ENCODE measurements around the gene COL5A1.
A peak's percentile ranks its signal among the peaks of the same experiment; 100 is the strongest.

The COL5A1 gene

DNA sequence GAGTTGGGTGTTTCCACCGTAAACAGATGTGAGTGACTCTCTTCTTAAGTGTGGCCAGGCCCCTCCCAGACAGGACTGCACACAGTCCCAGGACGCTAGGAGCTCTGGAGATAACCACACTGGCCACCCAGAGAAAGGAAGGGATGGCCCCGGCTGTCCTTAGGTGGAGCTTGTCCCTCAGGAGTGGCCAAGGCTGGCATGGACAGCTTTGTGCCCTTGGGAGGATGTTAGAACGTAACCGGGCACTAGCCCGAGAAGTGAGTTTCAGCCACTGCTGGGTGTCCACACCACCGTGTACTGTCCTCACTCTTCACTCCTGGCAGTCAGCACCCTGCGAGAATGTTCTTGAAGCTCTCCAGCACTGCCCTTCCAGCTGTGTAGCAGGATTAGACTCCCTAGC is 203.2 kb downstream of the COL5A1 start:
- ATAC-seq = no peak; the same call in 2 of the 3 replicates

DNA sequence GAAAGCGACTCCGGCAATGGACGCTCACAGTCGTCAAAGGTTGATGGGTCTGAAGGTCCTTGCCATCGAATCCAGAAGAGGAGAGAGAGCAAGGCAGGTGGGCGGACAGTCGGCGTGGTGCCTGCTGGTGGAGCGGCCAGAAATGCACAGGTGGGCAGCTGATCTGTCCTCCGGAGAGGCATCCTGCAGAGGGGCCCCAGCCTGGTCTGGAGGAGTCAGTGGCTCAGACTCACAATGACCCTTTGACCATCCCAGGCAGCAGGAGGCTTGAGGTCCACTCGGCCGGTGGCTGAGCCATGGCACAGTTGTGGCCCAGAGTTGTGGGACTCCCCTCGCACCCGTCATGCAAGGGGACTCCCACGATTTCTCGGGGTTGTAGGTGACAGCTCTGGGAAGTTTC is 204.6 kb downstream of the COL5A1 start:
- ATAC-seq = peak; percentile 27; the same call in 2 of the 3 replicates
- TF ChIP-seq TCF4 (CRISPR knock-in tag; IDR thresholded peaks at IDR 0.05; ENCODE audit: borderline replicate concordance) (no peak), CSDC2 (CRISPR knock-in tag; IDR thresholded peaks at IDR 0.05) (no peak), ZNF8 (CRISPR knock-in tag; IDR thresholded peaks at IDR 0.05) (no peak), ESRRG (CRISPR knock-in tag; IDR thresholded peaks at IDR 0.05) (no peak), ZC3H10 (CRISPR knock-in tag; IDR thresholded peaks at IDR 0.05) (no peak), ZNF70 (CRISPR knock-in tag; IDR thresholded peaks at IDR 0.05) (no peak), SNAI2 (CRISPR knock-in tag; IDR thresholded peaks at IDR 0.05) (no peak), ARNTL (CRISPR knock-in tag; IDR thresholded peaks at IDR 0.05; ENCODE audit: borderline replicate concordance, low read depth) (no peak), TOX (CRISPR knock-in tag; IDR thresholded peaks at IDR 0.05; ENCODE audit: borderline replicate concordance) (no peak), ZNF565 (CRISPR knock-in tag; conservative IDR thresholded peaks at IDR 0.05; ENCODE audit: low read depth) (no peak), PPARA (CRISPR knock-in tag; IDR thresholded peaks at IDR 0.05; ENCODE audit: borderline replicate concordance) (no peak), OSR1 (CRISPR knock-in tag; IDR thresholded peaks at IDR 0.05) (no peak), GLIS3 (CRISPR knock-in tag; IDR thresholded peaks at IDR 0.05) (no peak), ZFP30 (CRISPR knock-in tag; IDR thresholded peaks at IDR 0.05) (no peak), ISL1 (CRISPR knock-in tag; IDR thresholded peaks at IDR 0.05) (no peak), ZFP3 (CRISPR knock-in tag; IDR thresholded peaks at IDR 0.05) (no peak)
- TF ChIP-seq, protein P1, sequence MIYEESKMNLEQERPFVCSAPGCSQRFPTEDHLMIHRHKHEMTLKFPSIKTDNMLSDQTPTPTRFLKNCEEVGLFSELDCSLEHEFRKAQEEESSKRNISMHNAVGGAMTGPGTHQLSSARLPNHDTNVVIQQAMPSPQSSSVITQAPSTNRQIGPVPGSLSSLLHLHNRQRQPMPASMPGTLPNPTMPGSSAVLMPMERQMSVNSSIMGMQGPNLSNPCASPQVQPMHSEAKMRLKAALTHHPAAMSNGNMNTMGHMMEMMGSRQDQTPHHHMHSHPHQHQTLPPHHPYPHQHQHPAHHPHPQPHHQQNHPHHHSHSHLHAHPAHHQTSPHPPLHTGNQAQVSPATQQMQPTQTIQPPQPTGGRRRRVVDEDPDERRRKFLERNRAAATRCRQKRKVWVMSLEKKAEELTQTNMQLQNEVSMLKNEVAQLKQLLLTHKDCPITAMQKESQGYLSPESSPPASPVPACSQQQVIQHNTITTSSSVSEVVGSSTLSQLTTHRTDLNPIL (CRISPR knock-in tag; IDR thresholded peaks at IDR 0.05; ENCODE audit: low read depth) = no peak
- TF ChIP-seq, protein P2, sequence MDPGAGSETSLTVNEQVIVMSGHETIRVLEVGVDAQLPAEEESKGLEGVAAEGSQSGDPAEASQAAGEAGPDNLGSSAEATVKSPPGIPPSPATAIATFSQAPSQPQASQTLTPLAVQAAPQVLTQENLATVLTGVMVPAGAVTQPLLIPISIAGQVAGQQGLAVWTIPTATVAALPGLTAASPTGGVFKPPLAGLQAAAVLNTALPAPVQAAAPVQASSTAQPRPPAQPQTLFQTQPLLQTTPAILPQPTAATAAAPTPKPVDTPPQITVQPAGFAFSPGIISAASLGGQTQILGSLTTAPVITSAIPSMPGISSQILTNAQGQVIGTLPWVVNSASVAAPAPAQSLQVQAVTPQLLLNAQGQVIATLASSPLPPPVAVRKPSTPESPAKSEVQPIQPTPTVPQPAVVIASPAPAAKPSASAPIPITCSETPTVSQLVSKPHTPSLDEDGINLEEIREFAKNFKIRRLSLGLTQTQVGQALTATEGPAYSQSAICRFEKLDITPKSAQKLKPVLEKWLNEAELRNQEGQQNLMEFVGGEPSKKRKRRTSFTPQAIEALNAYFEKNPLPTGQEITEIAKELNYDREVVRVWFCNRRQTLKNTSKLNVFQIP (CRISPR knock-in tag; IDR thresholded peaks at IDR 0.05; ENCODE audit: borderline replicate concordance, low read depth) = no peak
- TF ChIP-seq, protein P3, sequence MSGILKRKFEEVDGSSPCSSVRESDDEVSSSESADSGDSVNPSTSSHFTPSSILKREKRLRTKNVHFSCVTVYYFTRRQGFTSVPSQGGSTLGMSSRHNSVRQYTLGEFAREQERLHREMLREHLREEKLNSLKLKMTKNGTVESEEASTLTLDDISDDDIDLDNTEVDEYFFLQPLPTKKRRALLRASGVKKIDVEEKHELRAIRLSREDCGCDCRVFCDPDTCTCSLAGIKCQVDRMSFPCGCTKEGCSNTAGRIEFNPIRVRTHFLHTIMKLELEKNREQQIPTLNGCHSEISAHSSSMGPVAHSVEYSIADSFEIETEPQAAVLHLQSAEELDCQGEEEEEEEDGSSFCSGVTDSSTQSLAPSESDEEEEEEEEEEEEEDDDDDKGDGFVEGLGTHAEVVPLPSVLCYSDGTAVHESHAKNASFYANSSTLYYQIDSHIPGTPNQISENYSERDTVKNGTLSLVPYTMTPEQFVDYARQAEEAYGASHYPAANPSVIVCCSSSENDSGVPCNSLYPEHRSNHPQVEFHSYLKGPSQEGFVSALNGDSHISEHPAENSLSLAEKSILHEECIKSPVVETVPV (CRISPR knock-in tag; IDR thresholded peaks at IDR 0.05) = no peak
- TF ChIP-seq, protein P4, sequence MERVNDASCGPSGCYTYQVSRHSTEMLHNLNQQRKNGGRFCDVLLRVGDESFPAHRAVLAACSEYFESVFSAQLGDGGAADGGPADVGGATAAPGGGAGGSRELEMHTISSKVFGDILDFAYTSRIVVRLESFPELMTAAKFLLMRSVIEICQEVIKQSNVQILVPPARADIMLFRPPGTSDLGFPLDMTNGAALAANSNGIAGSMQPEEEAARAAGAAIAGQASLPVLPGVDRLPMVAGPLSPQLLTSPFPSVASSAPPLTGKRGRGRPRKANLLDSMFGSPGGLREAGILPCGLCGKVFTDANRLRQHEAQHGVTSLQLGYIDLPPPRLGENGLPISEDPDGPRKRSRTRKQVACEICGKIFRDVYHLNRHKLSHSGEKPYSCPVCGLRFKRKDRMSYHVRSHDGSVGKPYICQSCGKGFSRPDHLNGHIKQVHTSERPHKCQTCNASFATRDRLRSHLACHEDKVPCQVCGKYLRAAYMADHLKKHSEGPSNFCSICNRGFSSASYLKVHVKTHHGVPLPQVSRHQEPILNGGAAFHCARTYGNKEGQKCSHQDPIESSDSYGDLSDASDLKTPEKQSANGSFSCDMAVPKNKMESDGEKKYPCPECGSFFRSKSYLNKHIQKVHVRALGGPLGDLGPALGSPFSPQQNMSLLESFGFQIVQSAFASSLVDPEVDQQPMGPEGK (CRISPR knock-in tag; IDR thresholded peaks at IDR 0.05; ENCODE audit: borderline replicate concordance) = no peak

More for the DNA sequence above, 203.2 kb downstream of the COL5A1 start:
- TF ChIP-seq TOX (CRISPR knock-in tag; IDR thresholded peaks at IDR 0.05; ENCODE audit: borderline replicate concordance) = no peak

DNA sequence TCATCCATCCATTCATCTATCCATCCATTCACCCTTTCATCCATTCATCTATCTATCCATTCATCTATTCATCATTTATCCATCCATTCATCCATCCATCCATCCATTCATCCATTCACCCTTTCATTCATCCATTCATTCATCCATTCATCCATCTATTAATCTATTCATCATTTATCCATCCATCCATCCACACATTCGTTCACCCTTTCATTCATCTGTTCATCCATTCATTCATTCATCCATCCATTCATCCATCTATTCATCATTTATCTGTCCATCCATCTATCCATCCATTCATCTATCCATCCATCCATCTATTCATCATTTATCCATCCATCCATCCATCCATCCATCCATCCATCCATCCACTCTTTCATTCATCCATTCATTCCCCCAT is 205.1 kb downstream of the COL5A1 start:
- ATAC-seq = no peak
- TF ChIP-seq BACH2 (CRISPR knock-in tag; IDR thresholded peaks at IDR 0.05; ENCODE audit: borderline replicate concordance) = no peak
- no peak for TF ChIP-seq ZNF70 (CRISPR knock-in tag; IDR thresholded peaks at IDR 0.05)
- TF ChIP-seq, protein P2 (CRISPR knock-in tag; IDR thresholded peaks at IDR 0.05; ENCODE audit: borderline replicate concordance, low read depth) = no peak
- TF ChIP-seq, protein P3 (CRISPR knock-in tag; IDR thresholded peaks at IDR 0.05) = no peak
- no peak for TF ChIP-seq TOX (CRISPR knock-in tag; IDR thresholded peaks at IDR 0.05; ENCODE audit: borderline replicate concordance)
- TF ChIP-seq, protein P4 (CRISPR knock-in tag; IDR thresholded peaks at IDR 0.05; ENCODE audit: borderline replicate concordance) = no peak
- no peak for TF ChIP-seq ZNF565 (CRISPR knock-in tag; conservative IDR thresholded peaks at IDR 0.05; ENCODE audit: low read depth)
- no peak for TF ChIP-seq PPARA (CRISPR knock-in tag; IDR thresholded peaks at IDR 0.05; ENCODE audit: borderline replicate concordance)
- no peak for TF ChIP-seq ZFP30 (CRISPR knock-in tag; IDR thresholded peaks at IDR 0.05)
- TF ChIP-seq TCF4 (CRISPR knock-in tag; IDR thresholded peaks at IDR 0.05; ENCODE audit: borderline replicate concordance) = no peak
- TF ChIP-seq SNAI2 (CRISPR knock-in tag; IDR thresholded peaks at IDR 0.05) = no peak
- no peak for TF ChIP-seq ARNTL (CRISPR knock-in tag; IDR thresholded peaks at IDR 0.05; ENCODE audit: borderline replicate concordance, low read depth)
- TF ChIP-seq, protein P1 (CRISPR knock-in tag; IDR thresholded peaks at IDR 0.05; ENCODE audit: low read depth) = no peak
- no peak for TF ChIP-seq GLIS3 (CRISPR knock-in tag; IDR thresholded peaks at IDR 0.05)
- TF ChIP-seq RARB (CRISPR knock-in tag; IDR thresholded peaks at IDR 0.05) = no peak
- TF ChIP-seq ZNF8 (CRISPR knock-in tag; IDR thresholded peaks at IDR 0.05) = no peak

Measured in SK-N-SH treated with all-trans-retinoic acid at 6 μM for 48 hours (cell line).